Fibroblast of the conjunctiva (primary cell): Measurements from ENCODE around the gene FCHSD2.
"Not testable (repeated sequence)": the region's sequence is repeated elsewhere in the genome, so short reads cannot be mapped to it uniquely, and the experiment has no call there.

Source experiments
- DNase-seq: peaks from one replicate; pipeline ENCODE4 v3.0.0-alpha.2; 2010; ENCODE audit warnings: low read depth

Gene FCHSD2

DNA sequence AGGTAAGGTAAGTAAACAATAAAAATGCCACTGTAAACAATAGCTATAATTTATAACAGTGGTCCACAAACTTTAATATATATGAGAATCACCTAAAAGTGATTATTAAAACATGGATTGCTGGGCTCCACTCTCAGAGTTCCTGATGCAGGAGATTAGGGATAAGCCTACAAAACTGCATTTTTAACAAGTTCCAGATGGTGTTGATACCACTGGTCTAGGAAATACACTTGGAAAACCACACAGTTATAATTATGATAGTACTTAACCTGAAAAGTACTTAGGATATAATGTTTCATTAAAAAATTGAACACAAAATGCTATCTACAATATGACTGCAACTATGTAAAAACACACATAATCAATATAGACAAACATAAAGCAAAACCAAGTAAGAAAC is 20.4 kb downstream of the FCHSD2 start:
- no peak for DNase-seq

DNA sequence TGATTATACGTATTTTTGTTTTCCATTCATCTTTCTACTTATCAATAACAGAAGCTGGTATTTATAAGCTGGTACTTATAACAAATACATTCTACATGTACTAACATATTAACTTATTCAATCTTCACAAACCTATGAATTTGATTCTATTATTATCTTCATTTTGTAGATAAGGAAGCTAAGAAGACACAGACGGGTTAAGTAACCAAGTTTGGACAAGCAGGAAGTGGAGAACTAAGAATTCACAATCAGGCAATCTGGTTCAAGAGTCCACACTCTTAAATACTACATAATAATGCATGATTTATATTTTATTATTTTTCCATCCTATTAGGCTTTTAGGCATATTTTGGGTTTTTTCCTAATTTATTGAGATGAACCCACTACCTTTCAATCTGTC is 25.0 kb downstream of the FCHSD2 start:
- DNase-seq = no peak

DNA sequence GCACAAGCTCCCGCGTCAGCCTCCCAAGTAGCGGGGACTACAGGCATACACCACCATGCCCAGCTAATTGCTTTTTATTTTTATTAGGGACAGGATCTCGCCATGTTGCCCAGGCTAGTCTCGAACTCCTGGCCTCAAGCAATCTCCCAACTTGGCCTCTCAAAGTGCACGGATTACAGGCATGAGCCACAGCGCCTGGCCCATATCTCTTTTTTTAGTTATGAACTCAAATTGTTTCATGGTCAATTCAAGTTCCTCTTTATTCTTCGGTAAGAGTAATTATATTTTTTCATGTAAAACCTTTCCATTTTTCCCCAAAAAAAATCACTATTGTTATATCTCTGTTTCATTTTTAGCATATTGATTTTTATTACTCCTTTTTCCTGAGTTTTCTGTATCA is 25.5 kb downstream of the FCHSD2 start:
- DNase-seq = no peak

DNA sequence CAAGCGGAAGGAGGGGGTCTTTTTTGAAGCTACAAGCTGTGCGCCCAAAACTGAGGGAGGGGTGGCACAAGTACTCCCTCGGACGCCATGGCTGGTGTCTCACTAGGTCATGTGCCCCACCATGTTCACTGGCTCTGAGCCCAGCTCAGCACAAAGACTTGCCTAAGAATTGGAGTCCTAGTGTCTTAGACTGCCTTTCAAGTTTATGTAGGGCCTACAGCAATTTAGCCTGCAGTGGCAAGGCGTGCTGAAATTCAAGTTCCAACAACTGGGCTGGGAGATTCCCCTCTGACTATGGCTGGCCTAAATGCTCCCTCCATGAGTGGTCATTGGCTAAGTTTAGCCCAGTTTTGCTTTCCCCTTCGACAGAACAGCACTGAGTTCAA is 27.3 kb downstream of the FCHSD2 start:
- DNase-seq = no peak

DNA sequence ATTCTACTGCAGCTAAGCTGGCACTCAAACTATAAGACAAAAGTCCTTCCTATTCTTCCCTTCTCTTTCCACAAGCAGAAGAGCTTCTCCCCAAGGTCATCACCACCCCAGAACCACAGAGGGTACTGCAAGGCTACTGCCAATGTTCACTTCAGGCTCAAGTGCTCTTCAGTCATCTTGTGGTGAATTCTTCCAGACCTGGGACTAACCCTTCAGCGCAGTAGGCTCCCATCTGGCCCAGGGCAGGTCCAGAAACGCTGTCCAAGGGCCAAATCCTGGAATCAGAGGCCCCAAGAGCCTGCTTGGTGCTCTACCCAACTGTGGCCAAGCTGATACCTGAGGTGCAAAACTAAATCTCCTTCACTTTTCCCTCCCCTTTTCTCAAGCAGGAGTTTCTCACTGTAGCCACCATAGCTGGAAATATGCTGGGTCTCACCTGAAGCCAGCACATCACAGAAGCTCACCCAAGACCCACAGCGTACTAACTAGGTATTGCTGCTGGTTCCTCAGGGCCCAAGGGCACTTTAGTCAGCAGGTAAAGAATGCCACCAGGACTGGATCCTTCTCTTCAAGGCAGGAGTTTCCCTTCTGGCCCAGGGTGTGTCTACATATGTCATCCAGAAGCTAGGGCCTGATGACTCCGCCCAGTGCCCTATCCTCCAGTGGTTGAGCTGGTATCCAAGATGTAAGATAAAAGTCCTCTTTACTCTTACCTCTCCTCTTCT is 27.8 kb downstream of the FCHSD2 start:
- DNase-seq = no peak

DNA sequence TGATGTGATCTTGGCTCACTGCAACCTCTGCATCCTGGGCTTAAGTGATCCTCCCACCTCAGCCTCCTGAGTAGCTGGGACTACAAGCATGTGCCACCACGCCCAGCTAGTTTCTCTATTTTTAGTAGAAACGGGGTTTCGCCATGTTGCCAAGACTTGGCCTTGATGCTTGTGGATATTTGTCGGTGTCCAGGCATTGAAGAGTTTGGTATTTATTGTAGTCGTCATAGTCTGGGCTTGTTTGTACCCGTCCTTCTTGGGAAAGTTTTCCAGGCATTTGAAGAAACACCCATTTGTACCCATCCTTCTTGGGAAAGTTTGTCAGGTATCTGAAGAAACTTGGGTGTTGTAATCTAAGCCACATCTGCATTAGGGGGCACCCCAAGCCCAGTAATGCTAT is 28.7 kb downstream of the FCHSD2 start:
- no peak for DNase-seq

DNA sequence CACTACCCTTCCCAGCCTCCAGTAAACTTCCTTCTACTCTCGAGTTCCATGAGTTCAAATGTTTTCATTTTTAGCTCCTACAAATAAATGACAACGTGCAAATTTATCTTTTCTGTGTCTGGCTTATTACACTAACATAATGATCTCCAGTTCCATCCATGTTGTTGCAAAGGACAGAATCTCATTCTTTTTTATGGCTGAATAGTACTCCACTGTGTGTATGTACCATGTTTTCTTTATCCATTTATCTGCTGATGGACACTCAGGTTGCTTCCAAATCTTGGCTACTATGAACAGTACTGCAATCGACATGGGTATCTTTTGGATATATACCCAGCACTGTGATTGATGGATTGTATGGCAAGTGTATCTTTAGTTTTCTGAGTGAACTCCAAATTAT is 34.5 kb downstream of the FCHSD2 start:
- no peak for DNase-seq

DNA sequence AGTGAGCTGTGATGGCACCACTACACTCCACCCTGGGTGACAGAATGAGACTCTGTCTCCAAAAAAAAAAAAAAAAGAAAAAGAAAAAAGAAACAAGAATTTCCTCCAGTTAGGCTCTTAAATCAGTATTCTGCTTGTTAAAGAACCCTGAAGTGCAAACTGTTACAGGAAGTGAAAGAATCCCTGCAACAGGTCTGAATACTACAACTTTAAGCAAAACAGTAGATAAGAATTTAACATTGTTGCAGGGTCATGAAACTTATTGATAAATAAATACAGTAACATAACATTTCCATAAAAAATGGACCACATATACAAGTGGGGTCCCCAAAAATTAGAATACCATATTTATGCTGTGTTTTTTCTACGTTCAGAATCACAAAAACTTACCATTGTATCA is 35.8 kb downstream of the FCHSD2 start:
- DNase-seq = no peak

DNA sequence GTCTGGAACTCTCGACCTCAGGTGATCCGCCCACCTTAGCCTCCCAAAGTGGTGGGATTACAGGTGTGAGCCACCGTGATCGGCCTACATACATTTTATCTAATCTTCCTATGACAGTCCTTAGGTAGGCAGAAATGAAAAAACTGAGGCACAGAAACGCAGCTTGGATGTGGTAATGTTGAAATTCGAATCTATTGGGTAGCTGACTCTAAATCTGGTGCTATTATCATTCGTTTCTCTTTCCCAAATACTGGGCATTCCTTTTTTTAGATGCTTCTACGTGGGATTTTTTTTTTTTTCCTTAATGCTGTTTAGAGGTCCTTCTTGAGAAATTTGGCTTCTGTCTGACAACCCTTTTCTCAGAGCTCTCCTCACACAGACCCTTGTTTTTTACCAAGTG is 41.5 kb downstream of the FCHSD2 start:
- DNase-seq = no peak

DNA sequence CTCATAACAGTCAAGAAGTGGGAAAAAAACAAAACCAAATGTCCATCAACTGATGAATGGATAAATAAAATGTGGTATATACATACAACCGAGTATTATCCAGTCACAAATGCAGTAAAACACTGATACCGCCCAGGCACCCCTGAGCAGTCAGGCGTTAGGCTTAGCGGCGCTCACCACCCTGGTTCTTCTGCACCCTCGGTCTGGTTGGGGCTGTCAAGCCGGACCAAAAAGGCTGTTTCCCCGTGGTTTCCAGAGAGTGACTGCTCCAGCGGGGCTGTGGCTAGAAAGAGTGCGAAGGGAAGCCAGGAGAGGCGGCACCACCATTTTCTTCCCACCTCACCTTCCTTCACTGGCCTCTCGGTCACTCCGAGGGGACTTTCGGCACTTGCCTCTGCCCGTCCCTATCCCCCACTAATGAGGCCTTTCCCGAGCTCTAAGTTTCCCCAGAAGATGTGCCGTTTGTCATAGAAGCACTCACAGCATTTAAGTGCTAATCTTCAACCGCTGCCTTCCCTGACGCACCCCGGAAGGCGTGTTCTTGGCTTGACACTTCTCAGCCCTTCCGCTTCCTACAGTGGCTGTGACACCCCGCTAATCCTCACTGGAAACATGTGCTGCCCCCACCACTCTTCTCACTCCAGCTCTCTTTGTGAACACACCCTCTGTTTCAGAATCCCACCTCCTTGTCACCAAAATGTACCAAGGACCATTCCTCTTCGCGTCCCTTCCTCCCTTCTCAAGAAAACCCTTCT is 42.4 kb downstream of the FCHSD2 start:
- DNase-seq = no peak

DNA sequence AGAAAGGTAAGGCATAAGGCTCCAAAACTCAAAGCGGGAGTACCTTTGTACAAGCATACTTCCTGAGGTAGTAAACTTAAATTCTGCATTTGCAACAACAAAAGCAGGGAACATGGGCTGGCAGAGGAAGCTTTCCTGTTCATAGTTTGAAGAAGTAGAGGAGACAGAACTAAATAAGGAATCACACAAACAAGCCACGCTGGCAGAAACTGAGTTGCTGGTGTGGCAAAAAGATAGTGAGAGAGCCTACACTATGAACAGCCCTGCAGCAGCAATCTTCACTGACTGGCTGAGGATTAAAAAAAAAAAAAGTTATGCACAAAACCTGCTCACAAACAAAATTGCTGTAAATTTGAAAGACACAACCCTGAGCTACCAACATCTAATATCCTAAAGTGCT is 46.5 kb downstream of the FCHSD2 start:
- DNase-seq = no peak

DNA sequence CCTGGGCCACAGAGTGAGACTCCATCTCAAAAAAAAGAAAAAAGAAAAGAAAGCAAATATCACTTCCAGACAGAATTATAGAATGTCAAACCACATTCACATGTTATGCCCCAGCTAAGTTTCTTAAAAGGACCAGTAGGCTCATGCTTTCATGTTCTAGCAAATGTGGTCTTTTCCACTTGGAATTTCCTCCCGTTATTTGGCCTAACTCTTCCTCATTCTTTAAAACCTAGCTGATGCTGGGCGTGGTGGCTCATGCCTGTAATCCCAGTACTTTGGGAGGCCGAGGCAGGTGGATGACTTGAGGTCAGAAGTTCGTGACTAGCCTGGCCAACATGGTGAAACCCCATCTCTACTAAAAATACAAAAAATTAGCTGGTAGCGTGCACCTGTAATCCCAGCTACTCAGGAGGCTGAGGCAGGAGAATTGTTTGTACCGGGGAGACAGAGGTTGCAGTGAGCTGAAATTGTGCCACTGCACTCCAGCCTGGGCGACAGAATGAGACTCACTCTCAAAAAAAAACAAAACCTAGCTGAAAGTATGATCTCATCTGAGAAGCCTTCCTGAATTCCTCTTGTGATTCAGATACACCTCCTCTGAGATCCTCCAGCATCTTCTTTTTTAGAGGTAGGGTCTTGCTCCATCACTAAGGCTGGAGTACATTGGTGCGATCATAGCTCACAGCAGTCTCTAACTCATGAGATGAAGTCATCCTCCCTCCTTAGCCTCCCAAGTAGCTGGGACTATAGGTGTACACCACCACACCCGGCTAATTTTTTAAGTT is 50.4 kb downstream of the FCHSD2 start:
- no peak for DNase-seq

DNA sequence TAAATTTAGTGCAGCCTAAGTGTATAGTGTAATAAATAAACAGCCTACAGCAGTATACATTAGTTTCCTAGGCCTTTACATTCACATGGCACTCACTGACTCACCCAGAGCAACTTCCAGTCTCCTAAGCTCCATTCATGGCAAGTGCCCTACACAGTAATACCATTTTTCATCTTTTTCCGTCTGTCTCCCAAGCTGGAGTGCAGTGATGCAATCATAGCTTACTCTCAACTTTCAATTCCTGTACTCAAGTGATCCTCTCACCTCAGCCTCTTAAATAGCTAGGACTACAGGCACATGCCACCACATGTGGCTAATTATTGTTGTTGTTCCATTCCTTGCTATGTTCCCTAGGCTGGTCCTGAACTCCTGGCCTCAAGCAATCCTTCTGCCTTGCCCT is 54.4 kb downstream of the FCHSD2 start:
- DNase-seq = peak; percentile 4

DNA sequence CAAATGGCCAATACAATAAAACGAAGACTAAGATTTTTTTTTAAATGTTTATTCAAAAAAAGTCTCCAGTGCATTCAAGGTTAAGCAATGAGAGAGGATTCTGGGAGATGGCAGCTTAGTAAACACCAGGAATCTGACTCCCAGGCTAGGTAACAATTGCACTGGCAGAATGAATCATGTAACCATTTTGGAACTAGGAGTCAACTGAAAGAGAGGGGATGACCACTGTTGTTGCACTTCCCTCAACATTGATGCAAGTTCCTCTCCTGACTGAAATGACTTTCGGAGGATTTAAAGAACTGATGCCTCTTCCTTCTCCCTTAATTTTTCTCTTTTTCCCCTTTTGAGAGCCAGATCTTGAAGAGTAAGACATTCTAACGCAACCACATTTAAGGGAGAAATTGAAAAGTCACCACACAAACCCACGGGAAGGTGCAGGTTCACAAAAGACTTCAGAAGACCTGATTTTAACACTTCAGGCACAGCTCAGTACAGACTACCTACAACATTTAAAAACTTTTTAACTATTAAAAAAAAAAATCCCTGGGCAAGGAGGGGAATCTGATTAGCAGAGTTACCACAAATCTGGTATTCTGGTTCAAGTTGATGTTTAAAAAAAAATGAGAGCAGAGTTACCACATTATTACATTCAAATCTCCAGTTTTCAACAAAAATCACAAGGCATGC is 56.8 kb downstream of the FCHSD2 start:
- no peak for DNase-seq

DNA sequence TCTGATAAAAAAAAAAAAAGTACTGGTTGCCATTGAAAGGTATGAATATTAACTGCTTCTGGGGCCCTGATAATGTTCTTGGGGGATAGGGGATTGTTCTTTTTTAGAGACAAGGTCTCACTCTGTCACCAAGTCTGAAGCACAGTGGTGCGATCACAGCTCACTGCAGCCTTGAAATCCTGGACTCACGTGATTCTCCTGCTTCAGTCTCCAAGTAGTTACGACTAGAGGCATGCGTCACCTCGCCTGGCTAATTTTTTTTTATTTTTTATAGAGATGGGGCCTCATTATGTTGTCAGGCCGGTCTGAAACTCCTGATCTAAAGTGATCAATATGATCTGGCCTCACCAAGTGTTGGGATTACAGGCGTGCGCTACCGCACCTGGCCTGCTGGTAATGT is 63.5 kb downstream of the FCHSD2 start:
- DNase-seq = no peak

DNA sequence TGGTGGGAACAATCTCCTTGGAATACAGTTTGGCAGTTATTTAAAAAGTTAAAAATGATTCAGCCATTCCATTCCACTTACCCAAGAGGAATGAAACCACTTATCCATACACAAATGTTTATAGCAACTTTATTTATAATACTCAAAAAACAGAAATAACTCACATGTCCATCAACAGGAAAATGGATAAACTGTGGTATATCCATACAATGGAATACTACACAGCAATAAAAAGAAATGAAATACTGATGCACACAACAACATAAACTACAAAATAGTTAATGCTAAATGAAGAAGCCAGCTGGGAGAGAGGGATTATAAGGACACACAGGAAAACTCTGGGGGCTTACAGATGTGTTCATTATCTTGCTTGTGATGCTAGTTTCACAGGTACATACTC is 64.7 kb downstream of the FCHSD2 start:
- DNase-seq = no peak

DNA sequence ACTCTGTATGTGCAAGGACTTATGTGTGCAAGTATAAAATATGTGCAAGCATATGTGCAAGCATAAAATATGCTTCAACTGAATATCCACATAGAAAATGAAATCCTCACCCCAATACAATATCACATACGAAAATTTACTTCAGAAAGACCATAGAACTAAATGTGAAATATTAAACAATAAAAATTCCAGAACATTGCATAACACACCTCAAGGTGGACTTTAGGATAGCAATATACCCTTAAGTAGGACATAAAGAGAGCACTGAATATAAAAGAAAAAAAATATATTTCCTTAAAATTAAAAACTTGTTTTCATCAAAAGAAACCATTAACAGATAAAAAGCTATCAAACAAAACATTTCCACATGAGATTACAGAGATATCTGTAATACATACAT is 67.8 kb downstream of the FCHSD2 start:
- DNase-seq = no peak

DNA sequence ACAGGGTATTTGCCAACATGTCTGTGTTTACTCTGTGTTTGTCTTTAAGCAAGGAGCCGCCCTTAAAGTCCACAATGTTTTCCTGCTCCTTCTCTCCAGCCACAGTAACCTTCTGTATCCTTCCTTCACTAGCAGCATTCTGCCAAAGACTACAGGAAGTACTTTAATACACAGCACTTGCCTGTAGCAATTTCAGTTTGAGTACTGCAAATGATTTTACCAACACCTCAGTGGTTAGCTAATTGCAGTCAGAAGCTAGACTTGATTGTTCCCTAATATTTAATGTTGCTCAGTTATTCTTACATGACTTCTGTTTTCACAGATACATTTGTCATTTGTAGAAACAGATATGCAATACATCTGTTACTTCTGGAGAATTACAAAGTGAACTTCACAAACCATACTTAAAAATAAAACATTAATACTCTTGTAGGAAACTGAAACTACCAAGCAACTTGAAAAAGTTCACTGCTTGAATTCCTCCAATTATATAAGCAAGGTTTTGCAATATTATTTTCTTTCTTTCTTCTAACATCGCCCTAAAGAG is 69.1 kb downstream of the FCHSD2 start:
- DNase-seq = peak; percentile 3

DNA sequence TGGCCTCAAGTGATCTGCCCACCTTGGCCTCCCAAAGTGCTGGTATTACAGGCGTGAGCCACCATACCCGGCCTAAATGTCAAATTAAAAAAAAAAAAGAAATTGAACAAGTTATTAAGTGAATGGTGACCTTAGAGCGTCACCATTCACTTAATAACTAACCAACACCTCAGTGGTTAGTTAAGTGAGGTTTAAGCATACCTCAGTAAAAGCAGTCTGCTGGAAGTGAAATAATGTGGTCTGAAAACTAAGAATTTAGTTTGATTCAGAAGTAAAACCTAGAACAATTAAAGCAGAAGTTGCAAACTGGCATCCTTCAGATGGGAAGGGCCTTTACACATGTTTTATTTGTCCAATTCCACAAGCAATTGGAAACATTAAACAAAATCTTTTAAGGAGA is 71.5 kb downstream of the FCHSD2 start:
- DNase-seq = no peak

DNA sequence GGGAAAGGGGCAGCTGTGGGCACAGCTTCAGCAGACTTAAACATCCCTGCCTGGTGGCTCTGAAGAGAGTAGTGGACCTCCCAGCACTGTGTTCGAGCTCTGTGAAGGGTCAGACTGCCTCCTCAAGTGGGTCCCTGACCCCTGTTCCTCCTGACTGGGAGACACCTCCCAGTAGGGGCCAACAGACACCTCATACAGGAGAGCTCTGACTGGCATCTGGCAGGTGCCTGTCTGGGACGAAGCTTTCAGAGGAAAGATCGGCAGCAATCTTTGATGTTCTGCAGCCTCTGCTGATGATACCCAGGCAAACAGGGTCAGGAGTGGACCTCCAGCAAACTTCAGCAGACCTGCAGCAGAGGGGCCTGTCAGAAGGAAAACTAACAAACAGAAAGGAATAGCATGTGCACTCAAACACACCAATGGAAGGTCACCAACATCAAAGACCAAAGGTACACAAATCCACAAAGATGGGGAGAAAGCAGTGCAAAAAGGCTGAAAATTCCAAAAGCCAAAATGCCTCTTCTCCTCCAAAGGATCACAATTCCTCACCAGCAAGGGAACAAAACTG is 80.2 kb downstream of the FCHSD2 start:
- DNase-seq = not testable (repeated sequence)

DNA sequence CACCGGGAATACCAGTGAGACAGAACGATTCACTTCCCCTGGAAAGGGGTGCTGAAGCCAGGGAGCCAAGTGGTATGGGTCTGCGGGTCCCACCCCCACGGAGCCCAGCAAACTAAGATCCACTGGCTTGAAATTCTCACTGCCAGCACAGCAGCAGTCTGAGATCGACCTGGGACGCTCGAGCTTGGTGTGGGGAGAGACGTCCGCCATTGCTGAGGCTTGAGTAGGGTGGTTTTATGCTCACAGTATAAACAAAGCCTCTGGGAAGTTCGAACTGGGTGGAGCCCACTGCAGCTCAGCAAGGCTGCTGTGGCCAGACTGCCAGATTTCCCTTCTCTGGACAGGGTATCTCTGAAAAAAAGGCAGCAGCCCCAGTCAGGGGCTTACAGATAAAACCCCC is 80.7 kb downstream of the FCHSD2 start:
- DNase-seq = not testable (repeated sequence)

DNA sequence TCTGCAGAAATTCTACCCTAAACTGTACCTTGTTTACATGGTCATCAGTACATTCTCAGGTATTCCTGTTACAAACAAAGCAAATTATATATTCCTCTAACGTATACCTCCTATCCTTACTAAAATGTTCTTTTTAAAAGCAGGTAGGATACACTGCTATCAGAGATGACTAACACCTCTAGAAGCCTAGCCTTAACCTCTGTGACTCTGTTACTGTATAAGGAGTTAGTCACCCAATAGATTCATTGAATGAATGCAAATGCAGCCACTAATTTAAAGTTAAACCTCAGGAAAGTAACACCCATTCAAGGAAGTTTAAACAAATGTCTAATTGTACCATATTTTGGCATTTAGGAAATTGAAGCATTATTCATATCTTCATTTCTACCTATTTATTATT is 82.2 kb downstream of the FCHSD2 start:
- no peak for DNase-seq
